Measurements from ENCODE around the gene GAL3ST2. TPM values are rescaled to one million over a fixed set of nuclear protein-coding genes. Genes with fewer than 3 reads are reported as not detected.

The GAL3ST2 gene
- total RNA-seq, 2 donors from 2014 or later = not detected

- intact Hi-C loops (cut with DNase I) = no loop called here
- ATAC-seq (no peak), DNase-seq (no peak)
- WGBS, 2 donors = 90% methylated on average over 19 to 34 of the region's 37 CpGs
- H3K4me3 ChIP-seq = no peak overlapping the region
- H3K9me3 ChIP-seq = no peaks in the 10 kb centered on the region
- no peak for TF ChIP-seq POLR2A (IDR thresholded peaks at IDR 0.05)
- TF ChIP-seq CTCF (IDR thresholded peaks at IDR 0.05) = no peak
- H3K27me3 ChIP-seq = no peaks in the 10 kb centered on the region
- H3K27ac ChIP-seq = no peak overlapping the region
- H3K36me3 ChIP-seq (replicated peaks in 1 of 2; ENCODE audit: insufficient read depth in 1 of 2, low read depth in 2 of 2) = no peaks in the 10 kb centered on the region
- H3K4me1 ChIP-seq = no peaks in the 10 kb centered on the region
Observed at GRCh38 chr2:241767464-241768250, 9.0 kb upstream of the GAL3ST2 start.

- intact Hi-C loops (cut with DNase I) = no loop called here
- WGBS, 2 donors = 90 to 98% methylated on average over 14 to 27 of the region's 29 CpGs
Observed at GRCh38 chr2:241768251-241768711, 8.3 kb upstream of the GAL3ST2 start.

GRCh38 chr2:241768850-241769249 is 7.8 kb upstream of the GAL3ST2 start:
- H3K4me1 ChIP-seq = no peaks in the 10 kb centered on the region
- 83 to 97% methylated on average over 3 to 5 of the region's 11 CpGs for WGBS, 2 donors
- DNase-seq = no peak
- no peaks in the 10 kb centered on the region for H3K9me3 ChIP-seq
- H3K27me3 ChIP-seq = no peaks in the 10 kb centered on the region
- no peak for ATAC-seq
- TF ChIP-seq POLR2A (IDR thresholded peaks at IDR 0.05) (no peak), CTCF (IDR thresholded peaks at IDR 0.05) (no peak)
- intact Hi-C loops (cut with DNase I) = no loop called here
- H3K4me3 ChIP-seq = no peak overlapping the region
- H3K36me3 ChIP-seq (replicated peaks in 1 of 2; ENCODE audit: insufficient read depth in 1 of 2, low read depth in 2 of 2) = no peaks in the 10 kb centered on the region
- no peak overlapping the region for H3K27ac ChIP-seq

More at GRCh38 chr2:241768251-241768711, 8.3 kb upstream of the GAL3ST2 start:
- TF ChIP-seq POLR2A (IDR thresholded peaks at IDR 0.05) = no peak
- TF ChIP-seq CTCF (IDR thresholded peaks at IDR 0.05) = no peak
- Histone ChIP-seq H3K4me1 (no peaks in the 10 kb centered on the region), H3K27ac (no peak overlapping the region), H3K36me3 (replicated peaks in 1 of 2; ENCODE audit: insufficient read depth in 1 of 2, low read depth in 2 of 2) (no peaks in the 10 kb centered on the region), H3K9me3 (no peaks in the 10 kb centered on the region), H3K27me3 (no peaks in the 10 kb centered on the region), H3K4me3 (no peak overlapping the region)
- DNase-seq = no peak
- no peak for ATAC-seq

DNA sequence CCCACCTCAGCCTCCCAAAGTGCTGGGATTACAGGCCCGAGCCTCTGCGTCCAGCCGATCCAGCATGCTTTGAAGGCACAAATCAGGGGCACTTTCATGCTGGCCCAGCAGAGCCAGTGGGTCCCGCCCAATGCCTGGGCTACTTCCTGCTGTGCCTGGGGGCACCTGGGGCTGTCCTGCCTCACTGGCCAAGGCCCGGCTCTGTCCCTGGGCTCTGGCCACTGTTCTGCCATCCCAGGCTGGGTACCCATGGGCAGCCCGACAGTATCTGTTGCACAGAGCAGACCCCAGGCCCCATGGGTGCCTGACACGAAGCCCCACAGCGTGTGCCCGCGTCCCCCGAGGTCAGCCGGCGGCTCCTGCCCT is 6.8 kb upstream of the GAL3ST2 start:
- Histone ChIP-seq H3K4me1 (no peaks in the 10 kb centered on the region), H3K36me3 (replicated peaks in 1 of 2; ENCODE audit: insufficient read depth in 1 of 2, low read depth in 2 of 2) (no peaks in the 10 kb centered on the region), H3K27ac (no peak overlapping the region), H3K4me3 (no peak overlapping the region), H3K9me3 (no peaks in the 10 kb centered on the region), H3K27me3 (peaks cover 0 to 3% of the 10 kb centered on the region in 2 donors)
- 81 to 87% methylated on average over 7 to 13 of the region's 13 CpGs for WGBS, 2 donors
- intact Hi-C loops (cut with DNase I) = no loop called here
- DNase-seq (no peak), ATAC-seq (no peak)
- TF ChIP-seq CTCF (IDR thresholded peaks at IDR 0.05) (no peak), POLR2A (IDR thresholded peaks at IDR 0.05) (no peak)

Measured in body of pancreas (tissue), 4 donors.